Activated naive CD4-positive, alpha-beta T cell treated with anti-CD3 and anti-CD28 coated beads, Interleukin-2, amount 50 U/mL, for 16 hours (primary cell): ENCODE data around the gene RHCG.

Experiments used
- DNase-seq: peaks from one replicate; pipeline ENCODE4 v3.0.0-alpha.2; 2020

Gene RHCG

GRCh38 chr15:89496155-89497098 is at the start of gene RHCG:
Gene RHCG (minus strand): TSS chr15:89496583. CDS start chr15:89496544, 39 bp downstream.
- no peak for DNase-seq

GRCh38 chr15:89543389-89543788 is 47.0 kb upstream of the RHCG start:
- DNase-seq: no peak

DNA sequence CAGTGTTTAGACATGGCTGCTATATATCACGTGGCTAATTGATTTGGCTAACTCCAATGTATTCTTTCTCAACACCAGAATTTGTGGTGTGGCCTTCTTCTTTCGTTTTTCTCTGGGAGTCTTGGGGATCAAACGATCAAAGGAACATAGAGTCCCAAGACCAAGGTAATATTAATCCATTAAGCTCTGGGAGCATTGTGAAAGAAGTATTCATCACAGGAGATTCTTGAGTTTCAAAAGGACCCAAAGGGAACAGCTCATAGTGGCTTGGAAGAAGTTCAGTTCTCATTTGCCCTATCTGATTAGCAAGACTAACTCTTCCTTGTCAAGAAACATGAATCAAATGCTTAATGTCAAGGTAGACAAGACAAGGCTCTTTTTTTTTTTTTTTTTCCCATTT is 46.0 kb upstream of the RHCG start:
- no peak for DNase-seq

DNA sequence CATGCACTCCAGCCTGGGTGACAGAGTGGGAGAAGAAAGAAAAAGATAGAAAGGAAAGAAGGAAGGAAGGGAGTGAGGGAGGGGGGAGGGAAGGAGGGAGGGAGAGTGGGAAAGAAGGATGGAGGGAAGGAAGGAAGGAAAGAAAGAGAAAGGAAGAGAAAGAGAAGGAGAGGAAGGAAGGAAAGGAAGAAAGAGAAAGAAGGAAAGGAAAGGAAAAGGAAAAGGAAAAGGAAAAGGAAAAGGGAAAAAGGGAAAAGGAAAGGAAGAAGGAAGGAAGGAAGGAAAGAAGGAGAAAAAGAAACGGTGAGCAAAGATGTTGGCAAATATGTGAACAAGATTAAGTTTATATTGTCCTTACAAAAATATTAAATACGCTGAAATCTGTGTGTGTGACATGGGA is 42.6 kb upstream of the RHCG start:
- no peak for DNase-seq

- DNase-seq: no peak
Observed at GRCh38 chr15:89533861-89534544, 37.6 kb upstream of the RHCG start.

DNA sequence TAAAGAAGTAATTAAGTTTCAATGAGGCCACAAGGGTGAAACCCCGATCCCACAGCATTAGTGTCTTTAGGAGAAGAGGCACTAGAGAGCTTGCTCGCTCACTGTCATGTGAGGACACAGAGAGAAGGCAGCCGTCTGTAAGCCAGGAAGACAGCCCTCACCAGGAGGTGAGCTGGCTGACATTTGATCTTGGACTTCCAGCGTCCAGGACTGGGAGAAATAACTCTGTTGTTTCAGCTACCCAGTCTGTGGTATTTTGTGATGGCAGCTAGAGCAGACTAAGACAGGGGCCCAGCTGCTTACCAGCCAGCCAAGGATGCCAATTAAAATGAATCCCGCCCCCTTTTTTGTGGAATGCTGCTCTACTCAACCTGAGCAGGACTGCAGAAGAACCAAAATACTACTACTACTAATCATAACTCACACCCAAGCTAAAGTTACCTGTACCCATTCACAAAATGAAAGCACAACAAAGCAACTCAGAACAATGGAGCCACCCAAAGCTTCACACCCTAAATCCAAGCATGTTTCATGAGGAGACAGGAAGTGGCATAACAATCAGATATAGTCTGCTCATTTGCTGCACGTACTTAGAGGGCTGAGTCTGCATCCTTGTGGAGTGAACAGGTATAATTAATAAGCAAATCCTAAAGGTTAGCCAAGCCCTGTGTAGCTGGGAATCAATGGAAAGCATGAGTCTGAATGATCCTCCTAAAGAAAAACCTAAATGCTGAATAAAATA is 35.6 kb upstream of the RHCG start:
- no peak for DNase-seq

GRCh38 chr15:89530976-89531375 is 34.6 kb upstream of the RHCG start:
- DNase-seq: no peak

- no peak for DNase-seq
Observed at GRCh38 chr15:89528757-89529352, 32.5 kb upstream of the RHCG start.

DNA sequence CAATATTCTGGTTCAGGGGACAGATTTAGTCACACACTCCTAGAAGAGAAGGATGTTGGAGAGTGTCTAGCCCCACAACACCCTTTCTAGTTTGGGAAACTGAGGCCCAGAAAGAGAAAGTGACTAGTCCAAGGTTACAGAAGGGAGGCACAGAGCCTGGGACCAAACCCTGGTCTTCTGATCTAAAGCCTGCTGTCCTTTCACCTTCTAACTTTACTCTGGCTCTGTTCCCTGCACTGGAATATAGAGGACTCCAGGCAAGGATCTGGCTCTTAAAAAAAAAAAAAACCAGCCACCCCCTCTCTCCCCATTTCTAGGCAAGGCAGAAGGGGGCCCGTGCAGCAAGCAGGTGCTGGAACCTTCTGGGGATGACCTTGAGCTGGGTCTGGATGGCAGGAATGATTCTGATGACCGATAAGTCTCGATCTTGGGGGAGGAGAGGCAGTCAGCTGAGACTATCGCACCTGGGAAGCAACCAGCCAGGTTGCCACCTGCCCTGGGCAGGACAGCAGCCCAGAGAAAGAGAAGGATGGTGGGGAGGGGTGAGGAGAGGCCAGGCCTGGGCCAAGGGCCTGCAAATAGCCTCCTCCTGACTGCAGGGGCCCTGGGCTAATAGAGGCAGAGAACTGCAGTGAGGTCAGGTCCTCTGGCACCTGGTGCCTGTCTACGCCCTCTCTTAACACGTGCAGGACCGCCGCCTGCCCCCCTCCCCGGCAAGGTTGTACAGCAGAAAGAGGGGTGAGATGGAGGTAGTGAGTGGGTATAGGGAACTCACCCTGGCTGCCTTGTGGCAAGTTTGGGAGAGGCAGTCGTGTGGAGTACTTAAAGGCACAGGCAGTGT is 30.4 kb upstream of the RHCG start:
- DNase-seq: no peak

GRCh38 chr15:89526181-89526580 is 29.8 kb upstream of the RHCG start:
- no peak for DNase-seq

- DNase-seq: no peak
Observed at GRCh38 chr15:89524184-89524583, 27.8 kb upstream of the RHCG start.

DNA sequence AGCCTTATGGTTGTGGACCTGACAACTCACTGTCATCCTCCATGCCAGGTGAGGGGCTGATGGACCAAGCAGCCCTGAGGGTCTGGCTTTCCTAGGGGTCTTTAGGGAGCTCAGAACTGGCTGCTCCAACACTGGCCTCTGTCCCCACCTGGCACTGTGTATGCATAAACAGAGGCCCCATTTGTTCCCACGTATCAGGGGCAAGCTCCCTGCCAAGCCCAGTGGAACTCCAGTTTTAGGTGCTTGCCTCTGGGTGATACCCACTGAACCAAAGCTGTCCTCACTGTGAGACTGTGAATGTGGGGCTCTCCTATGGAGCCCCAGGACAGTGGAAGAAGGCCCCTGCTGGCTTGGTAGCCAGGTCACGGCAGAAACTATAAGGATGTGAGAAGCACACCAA is 26.7 kb upstream of the RHCG start:
- no peak for DNase-seq

GRCh38 chr15:89521605-89522004 is 25.2 kb upstream of the RHCG start:
- DNase-seq: no peak

- no peak for DNase-seq
Observed at GRCh38 chr15:89515477-89515876, 19.1 kb upstream of the RHCG start.

DNA sequence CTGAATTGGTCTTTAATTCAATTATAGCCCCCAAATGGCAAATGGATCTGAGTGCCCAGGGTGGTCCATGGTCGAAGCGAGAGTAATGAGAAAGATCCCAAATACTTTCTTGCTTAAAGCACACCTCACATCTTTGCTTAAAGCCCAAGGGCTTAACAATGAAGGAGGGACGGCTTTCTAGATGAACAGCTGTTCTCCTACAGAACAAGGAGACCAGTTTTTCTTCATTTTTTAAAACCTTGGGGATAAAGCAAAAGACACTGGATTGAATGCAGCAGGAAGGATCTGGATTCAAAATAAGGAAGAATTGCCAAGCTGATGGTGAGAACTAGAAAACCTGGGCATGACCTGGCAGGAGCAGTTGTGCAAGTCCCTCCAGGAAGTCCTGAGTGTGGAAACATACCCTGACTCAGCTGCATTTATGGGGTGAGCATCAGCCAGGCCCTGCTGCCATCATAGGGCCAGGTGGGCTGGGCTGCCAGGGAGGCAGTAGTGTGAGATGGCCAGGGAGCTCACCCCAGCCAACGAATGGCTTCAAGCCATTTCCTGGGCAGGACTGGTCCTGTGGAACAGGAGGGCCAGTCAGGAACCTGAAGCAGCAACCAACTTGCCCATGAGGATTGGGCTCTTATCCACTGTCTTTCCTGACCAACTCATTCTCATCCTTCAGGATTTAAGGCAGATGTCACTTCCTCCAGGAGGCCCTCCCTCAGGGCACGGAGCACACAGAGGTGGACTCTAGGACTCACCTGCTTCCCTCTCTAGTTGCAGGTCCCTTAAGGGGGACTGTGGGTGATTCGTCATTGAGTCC is 18.4 kb upstream of the RHCG start:
- DNase-seq: no peak

GRCh38 chr15:89514186-89514585 is 17.8 kb upstream of the RHCG start:
- no peak for DNase-seq

- DNase-seq: no peak
Observed at GRCh38 chr15:89513284-89513683, 16.9 kb upstream of the RHCG start.

DNA sequence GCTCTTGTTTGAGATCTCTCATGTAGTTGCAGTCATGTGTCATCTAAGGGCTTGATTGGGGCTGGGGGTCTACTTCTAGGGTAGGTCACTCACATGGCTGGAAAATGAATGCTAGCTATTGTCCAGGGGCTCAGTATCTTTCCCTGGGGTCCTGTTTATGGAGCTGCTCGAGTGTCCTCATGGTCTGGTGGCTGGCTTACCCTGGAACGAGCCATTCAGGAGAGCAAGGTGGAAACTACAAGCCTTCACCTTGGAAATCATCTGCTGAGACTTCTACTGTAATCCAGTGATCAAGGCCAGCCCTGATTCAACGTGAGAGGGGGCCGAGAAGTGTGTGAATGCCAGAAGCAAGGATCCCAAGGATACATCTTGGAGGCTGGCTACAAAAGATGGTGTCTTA is 16.2 kb upstream of the RHCG start:
- DNase-seq: no peak

DNA sequence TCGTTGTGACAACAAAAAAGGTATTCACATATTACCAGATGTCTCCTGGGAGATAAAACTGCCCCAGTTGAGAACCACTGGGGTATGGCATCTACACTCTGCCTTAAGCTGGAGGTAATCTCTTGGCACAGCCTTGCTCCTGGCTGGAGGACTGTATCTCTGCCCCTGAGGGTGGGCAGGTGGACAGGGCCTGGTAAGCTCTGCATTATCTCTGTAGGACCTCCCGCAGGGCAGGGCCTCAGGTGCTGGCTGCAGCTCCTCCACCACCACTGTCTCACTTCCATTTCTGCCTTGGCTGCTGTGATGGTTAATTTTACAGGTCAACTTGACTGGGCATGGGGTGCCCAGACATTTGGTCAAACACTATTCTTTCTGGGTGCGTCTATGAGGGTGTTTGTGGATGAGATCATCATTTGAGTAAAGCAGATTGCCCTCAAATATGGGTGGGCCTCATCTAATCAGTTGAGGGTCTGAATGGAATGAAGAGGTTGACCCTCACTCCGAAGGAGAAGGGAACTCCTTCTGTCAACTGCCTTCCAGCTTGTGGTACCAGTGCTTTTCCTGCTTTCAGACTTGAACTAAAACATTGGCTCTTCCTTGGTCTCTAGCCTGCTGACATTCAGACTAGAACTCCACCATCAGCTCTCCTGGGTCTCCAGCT is 9.8 kb upstream of the RHCG start:
- no peak for DNase-seq

GRCh38 chr15:89504166-89504565 is 7.8 kb upstream of the RHCG start:
- DNase-seq: no peak
